PC-9 (cell line): Measurements from ENCODE around the gene VAV3. TPM values are rescaled to one million over a fixed set of nuclear protein-coding genes. Genes with fewer than 3 reads are reported as not detected.

Source experiments
- BruUV-seq: library from RNA; stranded (reverse); fragments of 400-500 nt; replicated peaks from 2 replicates; lab custom pipeline; 2021; lab: Mats Ljungman, UMichigan
- CTCF ChIA-PET: fragments of 300-600 bp; sonication (Branson Sonifier 250); formaldehyde crosslinking; loops from one replicate; lab custom pipeline; 2022; ENCODE audit warnings: antibody characterized with exemption; lab: Charles Lee
- POLR2A ChIA-PET: fragments of 300-600 bp; sonication (Branson Sonifier 250); formaldehyde crosslinking; loops from one replicate; lab custom pipeline; 2022; ENCODE audit warnings: antibody characterized with exemption; ENCODE audit not compliant: unreplicated experiment; lab: Charles Lee
- DNase-seq, 2 experiments: peaks; one replicate each; pipeline versions ENCODE4 v3.0.0 to v3.0.0-alpha.2; 2015 to 2022; ENCODE audit warnings: mixed read lengths in 1 of 2
- H2AFZ ChIP-seq: fragments of 200-600 bp; sonication (generic); 2 replicates; pipeline ENCODE4 v1.8.1; 2017; ENCODE audit warnings: antibody characterized with exemption
- H3F3A ChIP-seq: fragments of 200-600 bp; sonication (generic); 2 replicates; pipeline ENCODE4 v1.8.1; 2017; ENCODE audit warnings: antibody characterized with exemption, mild to moderate bottlenecking, low read depth; ENCODE audit not compliant: insufficient read depth
- H3K27ac ChIP-seq: fragments of 200-600 bp; sonication (generic); 2 replicates; pipeline ENCODE4 v1.6.1; 2016; ENCODE audit warnings: mixed run types
- H3K27me3 ChIP-seq: fragments of 200-600 bp; sonication (generic); 2 replicates; pipeline ENCODE4 v1.6.1; 2016; ENCODE audit warnings: low read depth, mixed run types; ENCODE audit not compliant: insufficient read depth
- H3K36me3 ChIP-seq: fragments of 200-600 bp; sonication (generic); 2 replicates; pipeline ENCODE4 v1.6.1; 2016; ENCODE audit warnings: low read depth, mixed run types
- H3K4me1 ChIP-seq: fragments of 200-600 bp; sonication (generic); replicated peaks from 2 replicates; pipeline ENCODE4 v1.6.1; 2016; ENCODE audit warnings: mixed run types; ENCODE audit not compliant: insufficient read depth
- H3K4me2 ChIP-seq: fragments of 200-600 bp; sonication (generic); 2 replicates; pipeline ENCODE4 v1.6.1; 2017; ENCODE audit warnings: mixed run types
- H3K4me3 ChIP-seq: fragments of 200-600 bp; sonication (generic); 2 replicates; pipeline ENCODE4 v1.6.1; 2016; ENCODE audit warnings: mixed run types
- H3K79me2 ChIP-seq: fragments of 200-600 bp; sonication (generic); 2 replicates; pipeline ENCODE4 v1.6.1; 2017; ENCODE audit warnings: low read depth, mixed run types
- H3K9me2 ChIP-seq: fragments of 200-600 bp; sonication (generic); 2 replicates; pipeline ENCODE4 v1.8.1; 2017; ENCODE audit warnings: mild to moderate bottlenecking; ENCODE audit not compliant: insufficient read depth
- H3K9me3 ChIP-seq: fragments of 200-600 bp; sonication (generic); 2 replicates; pipeline ENCODE4 v1.8.1; 2016; ENCODE audit warnings: low read depth; ENCODE audit not compliant: insufficient read depth
- H4K20me1 ChIP-seq: fragments of 200-600 bp; sonication (generic); 2 replicates; pipeline ENCODE4 v1.8.1; 2017; ENCODE audit not compliant: insufficient read depth
- EZH2 ChIP-seq: fragments of 200-600 bp; sonication (generic); IDR thresholded peaks from 2 replicates; pipeline ENCODE4 v1.8.0; 2017; ENCODE audit warnings: antibody characterized with exemption, low read depth
- intact Hi-C: fragments of 100-400 bp; cut with micrococcal nuclease; formaldehyde crosslinking; loops from one replicate; pipeline ENCODE4 v1.10.0; 2022; ENCODE audit not compliant: unreplicated experiment
- total RNA-seq: library from RNA; stranded (reverse); gene quantifications from 2 replicates; pipeline ENCODE4 v1.2.3, GENCODE V29; 2021
- TF ChIP-seq, protein P1 (sequence below): fragments of 200-600 bp; sonication (generic); conservative IDR thresholded peaks from 2 replicates; pipeline ENCODE4 v1.6.1; 2017; ENCODE audit warnings: mixed run types, antibody characterized with exemption, mild to moderate bottlenecking, moderate library complexity

VAV3 gene
- total RNA-seq, 1 experiment from 2014 or later: 1.7 TPM

DNA sequence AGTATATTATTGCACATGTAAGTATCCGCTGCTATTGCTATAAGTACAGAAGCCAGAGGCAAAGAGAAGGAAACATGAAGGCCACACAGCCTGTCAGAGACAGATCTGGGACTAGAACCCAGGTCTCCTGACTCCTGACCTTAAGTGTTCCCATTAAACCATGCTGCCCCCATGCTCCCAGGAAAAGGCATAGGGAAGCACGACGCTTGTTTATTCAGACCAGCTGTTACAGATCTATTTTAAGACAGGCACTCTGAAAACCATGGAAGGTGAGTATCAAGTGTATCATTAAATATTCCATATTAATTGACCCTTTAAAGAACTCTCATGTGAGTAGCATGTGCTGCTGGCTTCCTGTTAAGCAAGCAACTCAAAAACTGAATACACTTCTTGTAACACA is 11.4 kb downstream of the VAV3 start:
- TF ChIP-seq EZH2: no peak
- TF ChIP-seq, protein P1, sequence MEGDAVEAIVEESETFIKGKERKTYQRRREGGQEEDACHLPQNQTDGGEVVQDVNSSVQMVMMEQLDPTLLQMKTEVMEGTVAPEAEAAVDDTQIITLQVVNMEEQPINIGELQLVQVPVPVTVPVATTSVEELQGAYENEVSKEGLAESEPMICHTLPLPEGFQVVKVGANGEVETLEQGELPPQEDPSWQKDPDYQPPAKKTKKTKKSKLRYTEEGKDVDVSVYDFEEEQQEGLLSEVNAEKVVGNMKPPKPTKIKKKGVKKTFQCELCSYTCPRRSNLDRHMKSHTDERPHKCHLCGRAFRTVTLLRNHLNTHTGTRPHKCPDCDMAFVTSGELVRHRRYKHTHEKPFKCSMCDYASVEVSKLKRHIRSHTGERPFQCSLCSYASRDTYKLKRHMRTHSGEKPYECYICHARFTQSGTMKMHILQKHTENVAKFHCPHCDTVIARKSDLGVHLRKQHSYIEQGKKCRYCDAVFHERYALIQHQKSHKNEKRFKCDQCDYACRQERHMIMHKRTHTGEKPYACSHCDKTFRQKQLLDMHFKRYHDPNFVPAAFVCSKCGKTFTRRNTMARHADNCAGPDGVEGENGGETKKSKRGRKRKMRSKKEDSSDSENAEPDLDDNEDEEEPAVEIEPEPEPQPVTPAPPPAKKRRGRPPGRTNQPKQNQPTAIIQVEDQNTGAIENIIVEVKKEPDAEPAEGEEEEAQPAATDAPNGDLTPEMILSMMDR: no peak
- BruUV-seq: no TSS peak
- Histone ChIP-seq H3F3A (no peaks in the 10 kb centered on the region), H4K20me1 (no peaks in the 10 kb centered on the region), H3K4me1 (no peaks in the 10 kb centered on the region), H3K4me2 (no peak overlapping the region), H2AFZ (no peak overlapping the region), H3K27me3 (no peaks in the 10 kb centered on the region), H3K79me2 (no peaks in the 10 kb centered on the region), H3K4me3 (no peak overlapping the region), H3K9me2 (peaks cover 3% of the 10 kb centered on the region; the same call in 1 of the 2 replicates), H3K27ac (no peak overlapping the region), H3K9me3 (no peaks in the 10 kb centered on the region), H3K36me3 (no peaks in the 10 kb centered on the region)
- ChIA-PET POLR2A (no interaction called here), CTCF (no interaction called here)
- intact Hi-C loops: no loop called here
- DNase-seq: no peak

DNA sequence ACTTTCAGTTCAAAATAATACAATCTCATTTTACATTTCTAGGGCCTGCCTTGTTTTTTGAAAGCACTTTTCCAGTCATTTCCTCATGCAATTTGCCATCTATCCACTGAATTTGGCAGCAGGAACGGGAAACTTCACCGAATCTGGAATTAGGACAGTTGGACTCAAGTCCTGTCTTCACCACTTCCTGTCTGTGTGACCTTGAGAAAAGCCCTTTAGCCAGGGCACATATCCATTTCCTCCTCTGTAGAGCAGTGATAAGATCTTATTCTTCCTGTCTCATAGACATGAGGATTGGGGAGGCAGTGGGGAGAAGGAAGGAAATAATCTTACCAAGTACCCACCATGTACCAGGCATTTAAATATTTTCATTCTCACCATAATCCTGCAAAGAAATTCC is 12.0 kb downstream of the VAV3 start:
- no peak overlapping the region for H3K4me3 ChIP-seq
- no peaks in the 10 kb centered on the region for H3K9me3 ChIP-seq
- DNase-seq: no peak
- H3K4me1 ChIP-seq: no peaks in the 10 kb centered on the region
- BruUV-seq: no TSS peak
- H3K4me2 ChIP-seq: no peak overlapping the region
- H3K9me2 ChIP-seq: peaks cover 3% of the 10 kb centered on the region; the same call in 1 of the 2 replicates
- H3K27me3 ChIP-seq: no peaks in the 10 kb centered on the region
- POLR2A ChIA-PET: interaction anchor here (0.6 kb wide), 1 partner anchor 56 kb away, joined by 4 read pairs; no protein-coding TSS in a partner anchor
- H3K27ac ChIP-seq: no peak overlapping the region
- no peaks in the 10 kb centered on the region for H4K20me1 ChIP-seq
- TF ChIP-seq EZH2: no peak
- TF ChIP-seq, protein P1: no peak
- CTCF ChIA-PET: no interaction called here
- intact Hi-C loops: no loop called here
- H3K79me2 ChIP-seq: no peaks in the 10 kb centered on the region
- H3F3A ChIP-seq: no peaks in the 10 kb centered on the region
- no peaks in the 10 kb centered on the region for H3K36me3 ChIP-seq
- H2AFZ ChIP-seq: no peak overlapping the region

DNA sequence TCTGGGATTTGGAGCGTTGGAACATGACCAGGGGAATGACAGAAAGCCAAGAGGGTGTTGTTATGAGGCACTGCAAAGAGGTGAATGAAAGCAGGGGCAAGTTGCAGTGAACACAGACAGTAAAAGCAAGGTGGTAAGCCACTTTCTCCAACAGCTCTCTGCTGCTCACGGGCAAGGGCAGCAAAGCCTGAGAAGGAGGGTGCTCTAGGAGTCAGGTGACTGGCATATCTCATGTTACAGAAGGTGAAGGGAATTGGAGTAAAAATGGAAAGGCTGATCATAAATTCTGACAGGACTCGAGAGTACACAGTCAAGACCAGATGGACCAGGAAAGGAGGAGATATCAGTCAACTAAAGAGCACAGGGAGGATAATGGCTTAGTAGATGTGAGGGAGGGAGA is 14.5 kb downstream of the VAV3 start:
- no peaks in the 10 kb centered on the region for H3K9me3 ChIP-seq
- no peaks in the 10 kb centered on the region for H3F3A ChIP-seq
- no peak overlapping the region; the same call in 1 of the 2 replicates for H2AFZ ChIP-seq
- TF ChIP-seq EZH2: no peak
- TF ChIP-seq, protein P1: no peak
- CTCF ChIA-PET: no interaction called here
- H3K4me2 ChIP-seq: no peak overlapping the region
- H3K9me2 ChIP-seq: no peaks in the 10 kb centered on the region
- H3K79me2 ChIP-seq: no peaks in the 10 kb centered on the region
- POLR2A ChIA-PET: no interaction called here
- BruUV-seq: no TSS peak
- H3K36me3 ChIP-seq: no peaks in the 10 kb centered on the region
- intact Hi-C loops: no loop called here
- H4K20me1 ChIP-seq: no peaks in the 10 kb centered on the region
- H3K27ac ChIP-seq: no peak overlapping the region
- no peaks in the 10 kb centered on the region for H3K4me1 ChIP-seq
- H3K4me3 ChIP-seq: no peak overlapping the region
- no peaks in the 10 kb centered on the region for H3K27me3 ChIP-seq
- no peak for DNase-seq
